ENCODE measurements around the gene CRYBB2.
"Not testable (repeated sequence)": the region's sequence is repeated elsewhere in the genome, so short reads cannot be mapped to it uniquely, and the experiment has no call there.

Gene CRYBB2

DNA sequence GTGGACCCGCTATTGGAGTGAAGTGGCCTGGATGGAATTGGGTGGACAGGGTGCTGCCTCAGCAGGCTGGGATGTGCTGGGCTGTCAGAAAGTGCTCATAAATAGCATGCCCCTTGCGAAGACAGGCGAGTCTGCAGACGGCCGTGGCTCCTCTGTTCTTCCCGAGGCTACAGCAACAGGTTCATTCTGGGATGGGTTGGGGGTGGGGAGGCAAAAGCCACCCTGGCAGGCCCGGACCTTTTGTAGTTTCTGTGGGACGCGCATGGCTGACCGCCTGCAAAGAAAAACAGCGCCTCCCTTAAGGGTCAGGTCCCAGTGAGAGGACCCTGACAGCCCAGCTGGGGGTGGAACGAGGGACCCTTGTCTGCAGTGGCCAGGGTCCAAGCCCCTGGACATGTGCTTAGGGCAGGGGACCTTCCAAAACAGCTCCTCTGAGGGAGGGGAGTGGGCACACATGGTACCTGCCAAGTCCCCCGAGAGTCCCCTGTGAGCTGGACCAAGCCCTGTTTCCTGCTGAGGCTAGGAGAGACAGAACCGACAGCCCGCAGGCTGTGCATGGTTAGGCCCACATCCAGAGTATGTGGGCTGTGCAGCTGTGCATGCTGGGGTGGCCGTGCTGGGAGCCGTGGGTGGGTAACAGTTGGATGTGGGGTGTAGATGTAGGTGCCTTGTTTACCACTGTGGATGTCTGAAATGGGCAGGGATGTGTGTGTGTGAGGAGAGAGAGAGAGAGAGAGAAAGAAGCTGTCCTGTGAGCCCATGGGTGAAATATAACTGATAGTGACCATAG lies 19.5 kb upstream of the CRYBB2 start, which contains the start of gene CRYBB3:
CRYBB3 (plus strand) TSS at position 128 of the 790 bp plus-strand sequence. CDS start 1,539 bp downstream, outside the sequence.
- DNase-seq (ENCODE audit: low spot score), result no peak

DNA sequence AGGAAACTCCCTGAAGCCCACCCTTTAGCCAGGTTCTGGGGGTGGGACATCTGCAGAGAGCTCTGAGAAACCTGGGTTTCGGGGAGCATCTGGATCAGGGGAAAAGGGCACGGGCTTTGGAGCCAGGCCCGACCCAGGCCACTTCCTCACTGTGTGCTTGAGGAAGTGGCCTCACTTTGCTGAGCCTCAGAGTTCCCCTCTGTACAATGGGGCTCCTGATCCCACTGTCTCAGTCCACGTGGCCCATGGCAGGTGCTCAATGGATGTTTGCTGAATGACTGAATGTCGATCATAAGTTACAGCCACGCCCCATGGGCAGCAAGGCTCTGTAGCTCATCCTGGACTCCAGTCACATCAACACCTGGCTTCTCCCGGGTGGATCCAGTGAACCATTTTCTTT lies 18.5 kb upstream of the CRYBB2 start:
- DNase-seq (ENCODE audit: low spot score), result no peak

DNA sequence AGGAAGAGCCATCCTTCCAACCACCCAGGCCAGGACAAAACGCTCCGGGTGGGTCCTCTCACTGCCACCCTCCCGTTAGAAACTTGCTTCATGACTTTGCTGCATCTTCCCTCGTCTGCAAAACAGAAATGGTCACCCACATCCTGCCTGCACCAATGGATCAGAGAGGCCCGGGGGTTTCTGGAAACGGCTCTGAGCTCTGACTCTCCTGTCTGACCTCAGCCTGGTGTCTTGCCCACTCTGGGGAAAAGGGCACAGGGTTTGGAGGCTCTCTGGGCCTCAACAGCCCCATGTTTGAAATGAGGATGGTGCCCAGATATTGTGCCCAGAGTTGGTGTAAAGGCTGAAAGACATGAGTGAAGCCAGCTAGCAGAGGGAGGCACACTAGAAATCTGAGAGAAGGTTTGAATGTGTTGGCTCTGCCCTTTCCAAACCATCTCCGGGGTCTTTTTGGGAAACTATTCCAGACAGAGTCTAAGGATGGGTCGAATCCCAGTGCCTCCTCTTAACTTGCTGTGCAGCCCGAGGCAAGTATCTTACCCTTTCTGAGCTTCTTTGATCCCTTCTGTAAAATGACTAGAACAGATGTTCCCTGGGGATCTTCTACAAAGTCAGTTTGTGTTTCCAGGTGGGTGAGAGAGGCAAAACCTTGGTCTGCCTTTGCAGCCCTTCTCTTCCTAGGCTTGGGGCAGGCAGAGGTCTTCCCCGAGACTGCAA lies 17.7 kb upstream of the CRYBB2 start:
- no peak for DNase-seq (ENCODE audit: low spot score)

DNA sequence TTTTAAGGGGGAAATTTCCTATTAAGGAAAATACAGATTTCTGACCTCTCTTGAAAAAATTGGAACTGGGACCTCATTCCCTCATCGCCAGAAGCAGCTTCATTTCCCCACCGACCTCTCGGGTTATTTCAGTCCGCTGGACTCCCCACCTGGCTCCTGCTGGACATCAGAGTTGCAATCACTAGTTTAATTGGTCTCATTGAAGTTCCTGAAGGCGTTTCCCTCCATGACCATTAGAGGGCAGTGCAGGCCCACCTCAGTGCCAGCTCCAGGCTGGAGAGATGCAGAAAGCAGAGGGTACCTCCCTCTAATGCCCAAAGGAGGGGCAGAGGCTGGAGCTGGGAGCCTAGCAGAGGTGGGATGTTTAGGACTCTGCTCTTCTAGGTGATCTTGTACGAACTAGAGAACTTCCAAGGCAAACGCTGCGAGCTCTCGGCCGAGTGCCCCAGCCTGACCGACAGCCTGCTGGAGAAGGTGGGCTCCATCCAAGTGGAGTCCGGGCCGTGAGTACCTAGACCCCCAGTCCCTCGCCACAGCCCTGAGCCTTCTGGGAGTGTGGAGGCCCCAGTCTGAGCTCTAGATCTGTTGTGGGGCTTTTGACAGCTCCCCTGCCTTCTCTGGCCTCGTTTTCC lies 17.0 kb upstream of the CRYBB2 start:
- peak; percentile 75 for DNase-seq (ENCODE audit: low spot score)

GRCh38 chr22:25203082-25203481 lies 16.4 kb upstream of the CRYBB2 start:
- DNase-seq (ENCODE audit: low spot score), result no peak

DNA sequence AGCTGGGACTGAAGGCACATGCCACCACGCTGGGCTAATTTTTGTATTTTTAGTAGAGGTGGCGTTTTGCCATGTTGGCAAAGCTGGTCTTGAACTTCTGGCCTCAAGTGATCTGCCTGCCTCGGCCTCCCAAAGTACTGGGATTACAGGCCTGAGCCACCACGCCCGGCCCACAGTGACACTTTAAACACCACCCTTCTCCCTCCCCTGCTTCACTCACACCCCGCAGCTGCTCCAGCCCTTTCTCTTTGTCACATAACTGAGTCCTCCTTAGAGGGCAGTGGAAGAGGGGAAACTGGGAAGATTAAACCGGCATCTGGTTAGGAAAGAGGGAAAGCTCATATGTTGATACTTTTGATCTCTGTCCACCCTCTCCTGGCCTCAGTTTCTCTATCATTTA lies 14.9 kb upstream of the CRYBB2 start:
- not testable (repeated sequence) for DNase-seq (ENCODE audit: low spot score)

- no peak for DNase-seq (ENCODE audit: low spot score)
Measured at GRCh38 chr22:25205847-25206246, 13.6 kb upstream of the CRYBB2 start.

GRCh38 chr22:25206998-25207397 lies 12.4 kb upstream of the CRYBB2 start:
- no peak for DNase-seq (ENCODE audit: low spot score)

- no peak for DNase-seq (ENCODE audit: low spot score)
Measured at GRCh38 chr22:25207553-25208157, 11.8 kb upstream of the CRYBB2 start.

- no peak for DNase-seq (ENCODE audit: low spot score)
Measured at GRCh38 chr22:25208328-25208727, 11.1 kb upstream of the CRYBB2 start.

DNA sequence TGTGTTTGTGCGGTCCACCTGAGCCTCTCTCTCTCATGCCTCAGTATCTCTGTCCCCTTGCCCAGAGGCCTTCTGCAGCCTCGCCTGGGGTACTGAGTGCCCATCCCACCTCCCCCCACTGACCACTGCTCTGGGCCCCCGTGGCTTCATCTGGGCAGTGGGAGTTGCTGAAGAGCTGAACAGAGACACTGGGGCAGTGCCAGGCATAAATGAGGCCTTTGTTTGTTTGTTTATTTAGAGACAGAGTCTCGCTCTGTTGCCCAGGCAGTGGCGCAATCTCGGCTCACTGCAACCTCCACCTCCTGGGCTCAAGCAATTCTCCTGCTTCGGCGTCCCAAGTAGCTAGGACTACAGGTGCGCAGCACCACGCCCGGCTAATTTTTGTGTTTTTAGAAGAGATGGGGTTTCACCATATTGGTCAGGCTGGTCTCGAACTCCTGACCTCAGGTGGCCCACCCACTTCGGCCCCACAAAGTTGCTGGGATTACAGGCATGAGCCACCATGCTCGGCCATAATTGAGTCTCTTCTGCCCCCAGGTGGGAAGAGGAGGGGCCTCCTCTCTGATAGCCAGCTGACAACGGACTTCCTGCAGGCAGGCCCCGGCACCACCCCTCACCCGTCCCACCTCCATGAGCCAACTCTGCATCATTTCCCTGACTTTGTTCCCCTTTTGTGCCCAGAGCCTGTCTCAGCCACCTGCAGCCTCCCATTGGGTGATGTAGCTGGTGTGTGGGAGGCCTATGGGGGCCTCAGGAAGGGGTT lies 10.5 kb upstream of the CRYBB2 start:
- no peak for DNase-seq (ENCODE audit: low spot score)

- DNase-seq (ENCODE audit: low spot score), result no peak
Measured at GRCh38 chr22:25210793-25211192, 8.6 kb upstream of the CRYBB2 start.

DNA sequence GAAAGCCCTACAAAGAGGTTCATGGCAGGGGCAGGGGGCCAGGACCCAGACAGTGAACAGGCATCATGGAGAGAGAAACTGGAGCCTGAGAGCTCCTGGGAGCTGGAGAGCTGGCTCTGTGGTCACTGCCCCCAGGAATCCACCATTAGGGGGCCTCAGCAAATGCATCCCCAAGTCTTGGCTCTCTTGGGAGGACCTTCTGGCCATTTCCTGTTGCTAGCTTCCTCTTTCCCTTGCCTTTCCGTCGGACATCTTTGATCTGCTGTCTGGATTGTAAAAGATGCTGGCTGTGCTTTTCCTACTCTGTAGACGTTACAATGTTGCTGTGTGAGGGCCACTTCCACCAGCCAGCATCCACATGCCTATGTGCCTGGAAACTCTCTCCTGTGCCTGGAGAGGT lies 7.1 kb upstream of the CRYBB2 start:
- DNase-seq (ENCODE audit: low spot score), result no peak

- DNase-seq (ENCODE audit: low spot score), result no peak
Measured at GRCh38 chr22:25213221-25213620, 6.2 kb upstream of the CRYBB2 start.

- DNase-seq (ENCODE audit: low spot score), result no peak
Measured at GRCh38 chr22:25216230-25216629, 3.2 kb upstream of the CRYBB2 start.

DNA sequence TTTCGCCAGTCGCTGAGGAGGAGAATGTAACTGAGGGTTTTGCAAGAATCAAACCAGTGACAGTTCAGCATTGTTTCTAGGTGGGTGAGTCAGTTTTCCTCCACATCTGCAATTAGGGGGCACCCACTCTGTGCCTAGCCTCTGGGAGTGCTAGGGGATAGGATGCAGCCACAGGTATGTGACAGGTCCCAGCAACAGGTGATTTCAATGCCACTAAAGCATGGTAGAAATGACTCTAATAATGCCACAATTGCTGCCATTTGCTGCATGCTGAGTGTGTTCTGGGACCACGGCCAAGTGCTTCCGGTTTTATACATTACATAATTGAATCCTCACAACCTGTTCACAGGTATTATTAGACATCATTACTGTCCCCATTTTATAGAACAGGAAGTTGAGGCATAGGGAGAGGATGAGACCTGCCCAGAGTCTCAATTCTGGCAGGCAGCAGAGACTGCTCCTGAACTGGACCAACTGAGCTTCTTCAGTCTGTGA lies 556 bp downstream of the CRYBB2 start:
- DNase-seq (ENCODE audit: low spot score), result no peak

- DNase-seq (ENCODE audit: low spot score), result no peak
Measured at GRCh38 chr22:25221790-25222189, 2.4 kb downstream of the CRYBB2 start.

GRCh38 chr22:25223269-25223850 lies 3.9 kb downstream of the CRYBB2 start:
- no peak for DNase-seq (ENCODE audit: low spot score)

DNA sequence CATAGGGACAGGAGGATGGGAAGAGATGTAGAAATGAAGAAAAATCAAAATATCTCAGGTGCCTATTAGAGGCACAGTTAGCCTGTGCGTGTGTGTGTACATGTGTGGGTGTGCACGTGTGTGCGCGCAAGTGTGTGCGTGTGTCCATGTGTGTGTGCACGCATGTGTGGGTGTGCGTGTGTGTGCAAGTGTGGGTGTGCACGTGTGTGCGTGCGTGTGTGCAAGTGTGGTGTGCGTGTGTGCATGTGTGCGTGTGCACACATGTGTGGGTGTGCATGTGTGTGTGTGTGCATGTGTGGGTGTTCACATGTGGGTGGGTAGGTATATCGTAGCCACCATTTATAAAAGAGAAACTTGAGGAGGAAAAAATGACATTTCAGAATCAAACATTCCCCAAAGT lies 9.4 kb downstream of the CRYBB2 start:
- DNase-seq (ENCODE audit: low spot score), result no peak

GRCh38 chr22:25230760-25231159 lies 11.3 kb downstream of the CRYBB2 start:
- not testable (repeated sequence) for DNase-seq (ENCODE audit: low spot score)

GRCh38 chr22:25232301-25232700 lies 12.9 kb downstream of the CRYBB2 start:
- DNase-seq (ENCODE audit: low spot score), result no peak

Data from hepatic stellate cell (primary cell).